IPS DF 19.7 (cell line): ENCODE results near the gene HSBP1L1.

ENCODE experiments used
- DNase-seq: peaks from one replicate; pipeline ENCODE4 v3.0.0-alpha.2; 2013; ENCODE audit warnings: low read depth, low spot score

The HSBP1L1 gene

GRCh38 chr18:79930020-79930642 is 34.3 kb upstream of the HSBP1L1 start:
- DNase-seq: no peak

- DNase-seq: no peak
Observed at GRCh38 chr18:79931475-79931874, 33.0 kb upstream of the HSBP1L1 start.

- no peak for DNase-seq
Observed at GRCh38 chr18:79932907-79933306, 31.5 kb upstream of the HSBP1L1 start.

GRCh38 chr18:79933765-79934164 is 30.7 kb upstream of the HSBP1L1 start:
- DNase-seq: no peak

- DNase-seq: no peak
Observed at GRCh38 chr18:79934311-79935097, 29.9 kb upstream of the HSBP1L1 start.

- DNase-seq: no peak
Observed at GRCh38 chr18:79935098-79935480, 29.4 kb upstream of the HSBP1L1 start.

GRCh38 chr18:79935499-79935898 is 28.9 kb upstream of the HSBP1L1 start:
- no peak for DNase-seq

- DNase-seq: no peak
Observed at GRCh38 chr18:79935925-79936324, 28.5 kb upstream of the HSBP1L1 start.

GRCh38 chr18:79936641-79937040 is 27.8 kb upstream of the HSBP1L1 start:
- DNase-seq: no peak

GRCh38 chr18:79937103-79937860 is 27.2 kb upstream of the HSBP1L1 start:
- DNase-seq: no peak

- no peak for DNase-seq
Observed at GRCh38 chr18:79938196-79938595, 26.2 kb upstream of the HSBP1L1 start.

GRCh38 chr18:79939096-79939495 is 25.3 kb upstream of the HSBP1L1 start:
- DNase-seq: no peak

- DNase-seq: no peak
Observed at GRCh38 chr18:79940126-79940813, 24.2 kb upstream of the HSBP1L1 start.

GRCh38 chr18:79940814-79941472 is 23.5 kb upstream of the HSBP1L1 start:
- DNase-seq: no peak

GRCh38 chr18:79941473-79942119 is 22.8 kb upstream of the HSBP1L1 start:
- DNase-seq: no peak

GRCh38 chr18:79942211-79942610 is 22.2 kb upstream of the HSBP1L1 start:
- DNase-seq: no peak

GRCh38 chr18:79942786-79943607 is 21.4 kb upstream of the HSBP1L1 start:
- no peak for DNase-seq

- DNase-seq: no peak
Observed at GRCh38 chr18:79943608-79944125, 20.8 kb upstream of the HSBP1L1 start.

- DNase-seq: no peak
Observed at GRCh38 chr18:79944126-79944731, 20.2 kb upstream of the HSBP1L1 start.
